ENCODE data around the gene TMCC2. TPM values are rescaled to one million over a fixed set of nuclear protein-coding genes. Genes with fewer than 3 reads are reported as not detected.
A peak's percentile ranks its signal among the peaks of the same experiment; 100 is the strongest.

The TMCC2 gene
- total RNA-seq, 1 experiment from 2014 or later, result 5.4 TPM

GRCh38 chr1:205313563-205314308 lies 86.0 kb downstream of the TMCC2 start:
- in situ Hi-C loops (cut with HindIII; ENCODE audit: low sequenced_read_pairs), result no loop called here
- peak; percentile 49 for DNase-seq (ENCODE audit: low spot score)

- in situ Hi-C loops (cut with HindIII; ENCODE audit: low sequenced_read_pairs), result no loop called here
- DNase-seq (ENCODE audit: low spot score), result no peak
These were observed 87.4 kb downstream of the TMCC2 start for GRCh38 chr1:205315008-205315618.

- peak; percentile 47 for DNase-seq (ENCODE audit: low spot score)
- in situ Hi-C loops (cut with HindIII; ENCODE audit: low sequenced_read_pairs), result no loop called here
These were observed 88.4 kb downstream of the TMCC2 start for GRCh38 chr1:205316161-205316566.

- peak; percentile 96 for DNase-seq (ENCODE audit: low spot score)
- in situ Hi-C loops (cut with HindIII; ENCODE audit: low sequenced_read_pairs), result no loop called here
These were observed 89.7 kb downstream of the TMCC2 start for GRCh38 chr1:205317311-205317917.

- in situ Hi-C loops (cut with HindIII; ENCODE audit: low sequenced_read_pairs), result no loop called here
- peak; percentile 61 for DNase-seq (ENCODE audit: low spot score)
These were observed 90.7 kb downstream of the TMCC2 start for GRCh38 chr1:205318231-205318991.

- in situ Hi-C loops (cut with HindIII; ENCODE audit: low sequenced_read_pairs), result no loop called here
- DNase-seq (ENCODE audit: low spot score), result peak; percentile 68
These were observed 91.6 kb downstream of the TMCC2 start for GRCh38 chr1:205319081-205320018.

GRCh38 chr1:205321162-205321958 lies 93.6 kb downstream of the TMCC2 start, which contains the start of gene NUAK2:
NUAK2 (minus strand) TSS chr1:205321745; CDS start chr1:205321628, 117 bp downstream.
- in situ Hi-C loops (cut with HindIII; ENCODE audit: low sequenced_read_pairs), result no loop called here
- peak; percentile 95 for DNase-seq (ENCODE audit: low spot score)

GRCh38 chr1:205321959-205322283 lies 94.2 kb downstream of the TMCC2 start:
- no peak for DNase-seq (ENCODE audit: low spot score)
- in situ Hi-C loops (cut with HindIII; ENCODE audit: low sequenced_read_pairs), result no loop called here

Other genes with a start within 250 kb of the TMCC2 start
- 0.06 TPM in 1 of 2 replicates, not detected in the other for gene CNTN2, start 184.7 kb upstream of the TMCC2 start, total RNA-seq (2014; rRNA removed; shearing (Covaris generic))
- 2.4 and 2.5 TPM in 2 replicates for gene TMEM81, start 143.5 kb upstream of the TMCC2 start, total RNA-seq (2014; rRNA removed; shearing (Covaris generic))
- gene RBBP5, start 106.0 kb upstream of the TMCC2 start, total RNA-seq (2014; rRNA removed; shearing (Covaris generic)), result 21.7 and 33.5 TPM in 2 replicates
- 5.5 and 8.6 TPM in 2 replicates for gene DSTYK, start 16.2 kb upstream of the TMCC2 start, total RNA-seq (2014; rRNA removed; shearing (Covaris generic))
- gene NUAK2, start 93.8 kb downstream of the TMCC2 start, total RNA-seq (2014; rRNA removed; shearing (Covaris generic)), result 6.3 and 8.3 TPM in 2 replicates
- 1.3 and 2.8 TPM in 2 replicates for gene KLHDC8A, start 129.0 kb downstream of the TMCC2 start, total RNA-seq (2014; rRNA removed; shearing (Covaris generic))
- 13.2 and 15.0 TPM in 2 replicates for gene LEMD1, start 194.1 kb downstream of the TMCC2 start, total RNA-seq (2014; rRNA removed; shearing (Covaris generic))
- gene BLACAT1, start 228.1 kb downstream of the TMCC2 start, total RNA-seq (2014; rRNA removed; shearing (Covaris generic)), result 1.7 and 1.8 TPM in 2 replicates

Data from G401 (cell line).